ENCODE measurements around the gene CT47B1. TPM values are rescaled to one million over a fixed set of nuclear protein-coding genes. Genes with fewer than 3 reads are reported as not detected.

The CT47B1 gene
- polyA plus RNA-seq, 3 donors = not detected

DNA sequence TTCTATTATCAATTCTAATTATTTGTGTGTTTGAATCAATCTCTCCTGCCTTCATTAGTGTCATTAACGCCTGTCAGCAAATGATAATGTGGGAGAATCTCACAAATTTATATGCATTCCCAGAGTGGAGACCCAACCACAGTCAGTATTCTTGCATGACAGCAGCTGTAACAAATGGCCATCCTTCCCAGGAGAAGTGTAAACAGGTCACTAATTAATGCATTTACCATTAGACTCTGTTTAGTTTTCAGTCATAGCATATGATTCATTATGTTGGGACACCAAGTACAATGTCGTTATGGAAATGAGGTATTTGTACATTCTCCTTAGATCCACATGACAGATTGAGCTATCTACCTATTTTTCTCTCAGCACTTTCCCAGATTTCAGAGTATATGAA lies 50.5 kb downstream of the CT47B1 start:
- Histone ChIP-seq H3K4me3 (replicated peaks in 1 of 3; ENCODE audit: low read depth in 2 of 3, low read length in 3 of 3) (no peak overlapping the region), H3K4me2 (replicated peaks; ENCODE audit: extremely low read depth, low read length, poor library complexity, severe bottlenecking) (no peak overlapping the region), H4K20me1 (ENCODE audit: insufficient read depth, low read length) (no peaks in the 10 kb centered on the region), H3K9me3 (replicated peaks in 1 of 2; ENCODE audit: control insufficient read depth in 1 of 2, insufficient read depth in 1 of 2, low read length in 2 of 2) (no peaks in the 10 kb centered on the region), H3K36me3 (replicated peaks in 1 of 2; ENCODE audit: control insufficient read depth in 1 of 2, insufficient read depth in 2 of 2, low read length in 2 of 2) (no peaks in the 10 kb centered on the region), H3K4me1 (ENCODE audit: control insufficient read depth in 1 of 2, insufficient read depth in 2 of 2, low read length in 2 of 2) (no peaks in the 10 kb centered on the region), H3K79me2 (ENCODE audit: insufficient read depth, low read length) (no peaks in the 10 kb centered on the region), H3K9ac (ENCODE audit: insufficient read depth, low read length, poor library complexity, severe bottlenecking) (no peak overlapping the region), H3K27ac (ENCODE audit: low read depth in 1 of 2, low read length in 2 of 2) (no peak overlapping the region), H3K27me3 (ENCODE audit: control insufficient read depth in 2 of 2, insufficient read depth in 2 of 2, low read length in 2 of 2) (no peaks in the 10 kb centered on the region), H2AFZ (ENCODE audit: insufficient read depth, low read depth, low read length, poor library complexity, severe bottlenecking) (no peak overlapping the region)
- Mint-ChIP-seq H3K27me3 (ENCODE audit: low read depth in 3 of 3) (peaks cover 0 to 4% (median 0%) of the 10 kb centered on the region in 3 donors), H3K36me3 (no peaks in the 10 kb centered on the region), H3K4me1 (no peaks in the 10 kb centered on the region), H3K9me3 (peaks cover 0 to 6% (median 3%) of the 10 kb centered on the region in 7 donors), H3K27ac (no peak overlapping the region), H3K4me3 (no peak overlapping the region)
- TF ChIP-seq CTCF (IDR thresholded peaks at IDR 0.05) = no peak
- DNase-seq = no peak
- WGBS (ENCODE audit: insufficient coverage) = no CpG with 5 or more reads among the region's 2 CpGs
- intact Hi-C loops (cut with micrococcal nuclease) = no loop called here

DNA sequence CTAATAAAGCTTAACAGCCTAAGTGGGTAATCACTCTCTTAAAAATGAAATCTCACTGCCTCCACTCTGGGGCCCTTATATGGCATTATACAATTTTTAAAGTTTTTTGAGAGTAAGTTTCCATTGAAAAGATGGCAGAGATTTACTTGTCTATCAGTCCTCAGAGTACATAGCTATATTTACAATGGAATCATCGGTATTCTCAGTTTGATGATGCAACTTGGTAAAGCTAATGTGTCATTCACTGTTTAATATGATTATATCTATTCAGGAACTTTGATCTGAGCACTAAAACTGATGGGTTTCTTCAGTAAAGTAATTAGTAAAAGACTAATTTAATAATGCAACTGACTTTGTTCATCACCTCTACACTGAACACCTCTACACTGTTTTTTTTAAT lies 51.6 kb downstream of the CT47B1 start:
- Histone ChIP-seq H3K4me2 (replicated peaks; ENCODE audit: extremely low read depth, low read length, poor library complexity, severe bottlenecking) (no peak overlapping the region), H3K36me3 (replicated peaks in 1 of 2; ENCODE audit: control insufficient read depth in 1 of 2, insufficient read depth in 2 of 2, low read length in 2 of 2) (no peaks in the 10 kb centered on the region), H3K27ac (ENCODE audit: low read depth in 1 of 2, low read length in 2 of 2) (no peak overlapping the region), H3K9me3 (replicated peaks in 1 of 2; ENCODE audit: control insufficient read depth in 1 of 2, insufficient read depth in 1 of 2, low read length in 2 of 2) (no peaks in the 10 kb centered on the region), H3K4me3 (replicated peaks in 1 of 3; ENCODE audit: low read depth in 2 of 3, low read length in 3 of 3) (no peak overlapping the region), H4K20me1 (ENCODE audit: insufficient read depth, low read length) (no peaks in the 10 kb centered on the region), H3K27me3 (ENCODE audit: control insufficient read depth in 2 of 2, insufficient read depth in 2 of 2, low read length in 2 of 2) (no peaks in the 10 kb centered on the region), H3K9ac (ENCODE audit: insufficient read depth, low read length, poor library complexity, severe bottlenecking) (no peak overlapping the region), H2AFZ (ENCODE audit: insufficient read depth, low read depth, low read length, poor library complexity, severe bottlenecking) (no peak overlapping the region), H3K79me2 (ENCODE audit: insufficient read depth, low read length) (no peaks in the 10 kb centered on the region), H3K4me1 (ENCODE audit: control insufficient read depth in 1 of 2, insufficient read depth in 2 of 2, low read length in 2 of 2) (no peaks in the 10 kb centered on the region)
- H3K27me3 Mint-ChIP-seq (ENCODE audit: low read depth in 3 of 3) = peaks cover 0 to 3% (median 2%) of the 10 kb centered on the region in 3 donors
- no peaks in the 10 kb centered on the region for H3K36me3 Mint-ChIP-seq
- H3K27ac Mint-ChIP-seq = no peak overlapping the region
- H3K9me3 Mint-ChIP-seq = peaks cover 0 to 3% (median 2%) of the 10 kb centered on the region in 7 donors
- intact Hi-C loops (cut with micrococcal nuclease) = no loop called here
- no peak for TF ChIP-seq CTCF (IDR thresholded peaks at IDR 0.05)
- H3K4me3 Mint-ChIP-seq = no peak overlapping the region
- DNase-seq = no peak
- H3K4me1 Mint-ChIP-seq = no peaks in the 10 kb centered on the region
- WGBS (ENCODE audit: insufficient coverage) = no CpG with 5 or more reads among the region's 1 CpG
